Calu3 (cell line): ENCODE measurements around the gene DPYD. TPM values are rescaled to one million over a fixed set of nuclear protein-coding genes. Genes with fewer than 3 reads are reported as not detected.

Experiments
- BruUV-seq: library from RNA; stranded (reverse); fragments of 400-500 nt; replicated peaks from 2 replicates; lab custom pipeline; 2021; lab: Mats Ljungman, UMichigan
- CTCF ChIA-PET: fragments of 300-600 bp; sonication (Branson Sonifier 250); formaldehyde crosslinking; loops from one replicate; lab custom pipeline; 2022; ENCODE audit warnings: antibody characterized with exemption; lab: Charles Lee
- DNase-seq: peaks from one replicate; pipeline ENCODE4 v3.0.0; 2022
- H3K27ac Mint-ChIP-seq: one replicate; pipeline ENCODE4 v1.8.0; 2022; ENCODE audit warnings: mixed read lengths; ENCODE audit not compliant: unreplicated experiment
- H3K27me3 Mint-ChIP-seq: one replicate; pipeline ENCODE4 v1.8.0; 2022; ENCODE audit warnings: mixed read lengths; ENCODE audit not compliant: unreplicated experiment
- H3K36me3 Mint-ChIP-seq: one replicate; pipeline ENCODE4 v1.8.0; 2022; ENCODE audit warnings: mild to moderate bottlenecking, moderate library complexity, mixed read lengths; ENCODE audit not compliant: insufficient read depth, unreplicated experiment
- H3K4me1 Mint-ChIP-seq: one replicate; pipeline ENCODE4 v1.8.0; 2022; ENCODE audit warnings: mild to moderate bottlenecking, low read depth, mixed read lengths; ENCODE audit not compliant: unreplicated experiment
- H3K4me3 Mint-ChIP-seq: one replicate; pipeline ENCODE4 v1.8.0; 2022; ENCODE audit warnings: mild to moderate bottlenecking, low read depth, moderate library complexity, mixed read lengths; ENCODE audit not compliant: unreplicated experiment
- H3K9me3 Mint-ChIP-seq: one replicate; pipeline ENCODE4 v1.8.0; 2022; ENCODE audit warnings: low read depth, mixed read lengths; ENCODE audit not compliant: unreplicated experiment
- CTCF ChIP-seq: fragments of 200-600 bp; IDR thresholded peaks from one replicate; pipeline ENCODE4 v1.8.0; 2022; ENCODE audit warnings: antibody characterized with exemption; ENCODE audit not compliant: unreplicated experiment
- intact Hi-C: fragments of 100-400 bp; cut with micrococcal nuclease; formaldehyde crosslinking; loops from one replicate; pipeline ENCODE4 v1.10.0; 2022; ENCODE audit not compliant: unreplicated experiment
- total RNA-seq: library from RNA; stranded (reverse); gene quantifications from 2 replicates; pipeline ENCODE4 v1.2.3, GENCODE V29; 2022

Gene DPYD
- total RNA-seq, 1 experiment from 2014 or later, result 15.6 TPM

- Mint-ChIP-seq H3K9me3 (no peaks in the 10 kb centered on the region), H3K4me1 (peaks cover 50% of the 10 kb centered on the region), H3K27me3 (no peaks in the 10 kb centered on the region), H3K27ac (peak overlapping the region; percentile 26), H3K4me3 (no peak overlapping the region), H3K36me3 (peaks cover 5% of the 10 kb centered on the region)
- BruUV-seq, result no TSS peak
- no peak for DNase-seq
- no peak for TF ChIP-seq CTCF
- CTCF ChIA-PET, result no interaction called here
- intact Hi-C loops, result no loop called here
Measured at GRCh38 chr1:97942161-97943123, 21.6 kb upstream of the DPYD start.

GRCh38 chr1:97938285-97938642, 17.4 kb upstream of the DPYD start:
- H3K27me3 Mint-ChIP-seq, result no peaks in the 10 kb centered on the region
- BruUV-seq, result no TSS peak

GRCh38 chr1:97936976-97937375, 16.1 kb upstream of the DPYD start:
- Mint-ChIP-seq H3K9me3 (no peaks in the 10 kb centered on the region), H3K27me3 (no peaks in the 10 kb centered on the region), H3K4me1 (peaks cover 33% of the 10 kb centered on the region), H3K27ac (no peak overlapping the region), H3K36me3 (peaks cover 5% of the 10 kb centered on the region), H3K4me3 (no peak overlapping the region)
- no peak for DNase-seq
- no TSS peak for BruUV-seq
- CTCF ChIA-PET, result no interaction called here
- no peak for TF ChIP-seq CTCF
- intact Hi-C loops, result no loop called here

More at GRCh38 chr1:97938285-97938642, 17.4 kb upstream of the DPYD start:
- H3K4me1 Mint-ChIP-seq, result peaks cover 43% of the 10 kb centered on the region
- H3K36me3 Mint-ChIP-seq, result peaks cover 5% of the 10 kb centered on the region
- H3K9me3 Mint-ChIP-seq, result no peaks in the 10 kb centered on the region
- H3K4me3 Mint-ChIP-seq, result peak overlapping the region; percentile 9
- H3K27ac Mint-ChIP-seq, result peak overlapping the region; percentile 84
- no peak for DNase-seq
- intact Hi-C loops, result no loop called here
- no peak for TF ChIP-seq CTCF
- CTCF ChIA-PET, result no interaction called here

GRCh38 chr1:97934491-97934890, 13.7 kb upstream of the DPYD start:
- no peak for DNase-seq
- Mint-ChIP-seq H3K27ac (no peak overlapping the region), H3K4me3 (no peak overlapping the region), H3K9me3 (no peaks in the 10 kb centered on the region), H3K27me3 (no peaks in the 10 kb centered on the region), H3K4me1 (peaks cover 18% of the 10 kb centered on the region), H3K36me3 (peaks cover 5% of the 10 kb centered on the region)
- no peak for TF ChIP-seq CTCF
- CTCF ChIA-PET, result no interaction called here
- no TSS peak for BruUV-seq
- intact Hi-C loops, result no loop called here
